Subcutaneous adipose tissue (tissue), 4 donors: ENCODE data around the gene SENP7. TPM values are rescaled to one million over a fixed set of nuclear protein-coding genes. Genes with fewer than 3 reads are reported as not detected.

Experiments used
- total RNA-seq, 4 donors: library from RNA; depleted of rRNA; stranded (reverse); fragments of >200 nt; gene quantifications; one replicate each; pipeline ENCODE4 v1.1.0, GENCODE V29; 2016
- TF ChIP-seq, protein P1 (sequence below): fragments of 450-650 bp; IDR thresholded peaks from one replicate; pipeline ENCODE4 v1.5.1; 2016; ENCODE audit warnings: low read depth, mild to moderate bottlenecking, control low read depth, antibody characterized with exemption, moderate library complexity

SENP7 gene
- total RNA-seq, 4 donors from 2014 or later = 22.6 to 40.5 (median 29.2) TPM

GRCh38 chr3:101377796-101378195 lies 135.2 kb downstream of the SENP7 start:
- TF ChIP-seq, protein P1, sequence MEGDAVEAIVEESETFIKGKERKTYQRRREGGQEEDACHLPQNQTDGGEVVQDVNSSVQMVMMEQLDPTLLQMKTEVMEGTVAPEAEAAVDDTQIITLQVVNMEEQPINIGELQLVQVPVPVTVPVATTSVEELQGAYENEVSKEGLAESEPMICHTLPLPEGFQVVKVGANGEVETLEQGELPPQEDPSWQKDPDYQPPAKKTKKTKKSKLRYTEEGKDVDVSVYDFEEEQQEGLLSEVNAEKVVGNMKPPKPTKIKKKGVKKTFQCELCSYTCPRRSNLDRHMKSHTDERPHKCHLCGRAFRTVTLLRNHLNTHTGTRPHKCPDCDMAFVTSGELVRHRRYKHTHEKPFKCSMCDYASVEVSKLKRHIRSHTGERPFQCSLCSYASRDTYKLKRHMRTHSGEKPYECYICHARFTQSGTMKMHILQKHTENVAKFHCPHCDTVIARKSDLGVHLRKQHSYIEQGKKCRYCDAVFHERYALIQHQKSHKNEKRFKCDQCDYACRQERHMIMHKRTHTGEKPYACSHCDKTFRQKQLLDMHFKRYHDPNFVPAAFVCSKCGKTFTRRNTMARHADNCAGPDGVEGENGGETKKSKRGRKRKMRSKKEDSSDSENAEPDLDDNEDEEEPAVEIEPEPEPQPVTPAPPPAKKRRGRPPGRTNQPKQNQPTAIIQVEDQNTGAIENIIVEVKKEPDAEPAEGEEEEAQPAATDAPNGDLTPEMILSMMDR = no peak

DNA sequence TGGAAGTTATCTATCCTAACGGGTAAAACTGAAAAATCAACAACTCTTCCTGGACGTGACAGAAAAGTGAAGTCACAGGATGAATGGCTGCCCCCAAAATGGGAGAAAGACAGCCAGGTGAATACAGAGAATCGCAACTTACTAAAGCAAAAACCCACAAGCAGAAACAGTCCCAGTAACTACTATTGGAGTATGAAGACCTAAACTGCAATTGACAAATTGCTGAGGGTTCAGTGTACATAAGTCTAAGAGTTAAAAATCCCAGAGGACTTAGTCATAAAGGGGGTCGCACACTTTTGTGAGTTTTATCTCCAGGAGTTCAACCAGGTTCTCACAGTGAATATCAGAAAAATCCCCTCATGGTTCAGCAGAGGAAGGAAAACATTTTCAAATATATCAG lies 135.8 kb downstream of the SENP7 start:
- TF ChIP-seq, protein P1 = no peak

DNA sequence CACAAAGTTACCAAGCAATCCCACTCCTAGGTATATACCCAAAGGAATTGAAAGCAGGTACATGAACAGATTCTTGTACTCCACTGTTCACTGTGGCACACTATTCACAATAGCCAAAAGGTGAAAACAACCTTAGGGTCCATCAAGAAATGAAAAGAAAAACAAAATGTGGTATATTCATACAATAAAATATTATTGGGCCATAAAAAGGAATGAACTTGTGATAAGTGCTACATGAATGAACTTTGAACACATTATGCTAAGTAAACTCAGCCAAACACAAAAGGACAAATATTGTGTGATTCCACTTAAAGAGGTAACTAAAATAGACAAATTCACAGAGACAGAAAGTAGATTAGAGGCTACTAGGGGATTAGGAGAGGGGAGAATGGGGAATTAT lies 137.4 kb downstream of the SENP7 start:
- TF ChIP-seq, protein P1 = no peak

GRCh38 chr3:101362406-101362805 lies 150.6 kb downstream of the SENP7 start:
- TF ChIP-seq, protein P1 = no peak

DNA sequence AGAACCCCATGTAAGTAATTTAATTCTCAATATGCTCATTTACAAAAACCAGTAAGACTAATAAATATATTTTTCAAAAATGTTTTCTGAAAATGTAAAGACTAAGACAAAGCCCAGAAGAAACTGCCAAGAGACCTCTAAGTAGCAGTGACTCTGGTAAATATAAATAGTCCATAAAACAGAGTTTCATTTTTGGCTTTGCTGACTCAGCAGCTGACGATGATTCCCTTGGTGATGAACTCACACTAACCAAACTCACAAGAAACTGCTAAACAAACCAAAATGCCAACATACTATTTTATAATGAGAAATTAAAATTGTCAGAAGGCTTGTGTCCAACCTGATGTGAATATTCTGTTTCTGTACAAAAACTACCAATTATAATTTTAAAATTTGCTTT lies 161.2 kb downstream of the SENP7 start:
- TF ChIP-seq, protein P1 = no peak

DNA sequence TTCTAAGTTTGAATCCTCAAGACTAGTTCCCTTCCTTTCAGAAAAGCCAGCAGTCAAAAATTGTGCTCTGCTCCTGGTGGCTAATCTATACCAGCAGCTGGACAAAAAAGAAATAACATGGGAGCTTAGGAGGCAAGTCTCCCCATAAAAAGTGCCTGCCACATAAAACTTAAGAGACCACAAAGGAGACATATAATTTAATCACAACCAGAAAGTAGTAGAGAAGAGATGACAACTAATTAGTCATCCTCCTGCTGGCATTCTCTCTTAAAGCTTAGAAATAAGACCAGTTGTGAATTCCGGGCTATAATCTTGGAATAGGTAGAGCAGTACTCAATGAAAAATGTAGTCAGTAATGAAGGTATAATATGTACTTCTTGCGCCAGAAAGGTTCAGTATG lies 172.4 kb downstream of the SENP7 start:
- TF ChIP-seq, protein P1 = no peak

DNA sequence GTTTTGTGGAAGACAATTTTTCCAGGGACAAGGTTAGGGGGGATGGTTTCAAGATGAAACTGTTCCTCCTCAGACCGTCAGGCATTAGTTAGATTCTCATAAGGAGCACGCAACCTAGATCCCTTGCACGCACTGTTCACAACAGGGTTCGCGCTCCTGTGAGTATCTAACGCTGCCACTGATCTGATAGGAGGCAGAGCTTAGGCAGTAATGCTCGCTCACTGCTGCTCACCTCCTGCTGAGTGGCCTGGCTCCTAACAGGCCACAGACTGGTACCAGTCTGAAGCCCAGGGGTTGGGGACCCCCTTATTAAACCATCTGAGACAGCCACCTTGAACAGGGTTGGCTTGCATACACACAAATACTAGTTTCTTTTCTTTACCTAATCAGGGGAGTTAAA lies 179.1 kb downstream of the SENP7 start:
- TF ChIP-seq, protein P1 = no peak
